Sigmoid colon (tissue), 7 donors: ENCODE data around the gene ATXN7L2. TPM values are rescaled to one million over a fixed set of nuclear protein-coding genes. Genes with fewer than 3 reads are reported as not detected.

ENCODE experiments used
- DNase-seq: peaks from one replicate; pipeline ENCODE4 v3.0.0-alpha.2; 2019
- H3K27ac ChIP-seq, 4 donors: fragments of 200-600 bp; sonication (generic); one replicate each; pipeline ENCODE4 v1.5.1; 2016 to 2019; ENCODE audit warnings: mild to moderate bottlenecking in 1 of 4
- H3K27me3 ChIP-seq, 3 donors: fragments of 200-600 bp; sonication (generic); one replicate each; pipeline ENCODE4 v1.5.1; 2019; ENCODE audit warnings: mild to moderate bottlenecking in 1 of 3
- H3K36me3 ChIP-seq, 4 donors: fragments of 200-600 bp; sonication (generic); one replicate each; pipeline ENCODE4 v1.5.1; 2016 to 2019
- H3K4me1 ChIP-seq, 4 donors: fragments of 200-600 bp; sonication (generic); one replicate each; pipeline ENCODE4 v1.5.1; 2017 to 2019
- H3K4me3 ChIP-seq, 4 donors: fragments of 200-600 bp; sonication (generic); one replicate each; pipeline ENCODE4 v1.5.1; 2017 to 2019; ENCODE audit warnings: mild to moderate bottlenecking in 2 of 4, moderate library complexity in 1 of 4
- H3K9me3 ChIP-seq, 4 donors: fragments of 200-600 bp in 3 of 4; sonication (generic) in 3 of 4; one replicate each; pipeline versions ENCODE4 v1.5.1 to v1.6.1; 2013 to 2019
- CTCF ChIP-seq, 4 experiments: fragments of 450-650 bp in 3 of 4; fragments of 200-600 bp in 1 of 4; IDR thresholded peaks; one replicate each; pipeline ENCODE4 v1.5.1; 2016 to 2019; ENCODE audit warnings: antibody characterized with exemption in 4 of 4, mild to moderate bottlenecking in 3 of 4, moderate library complexity in 2 of 4
- EP300 ChIP-seq, 4 donors: sonication (generic); formaldehyde crosslinking; IDR thresholded peaks; one replicate each; pipeline ENCODE4 v1.6.1; 2017; ENCODE audit warnings: antibody characterized with exemption in 4 of 4
- POLR2A ChIP-seq, 2 donors: fragments of 450-650 bp; IDR thresholded peaks; one replicate each; pipeline ENCODE4 v1.6.1; 2016; ENCODE audit warnings: antibody characterized with exemption in 2 of 2, mild to moderate bottlenecking in 2 of 2, moderate library complexity in 2 of 2
- POLR2AphosphoS5 ChIP-seq, 4 donors: sonication (generic); formaldehyde crosslinking; IDR thresholded peaks; one replicate each; pipeline ENCODE4 v1.6.1; 2017; ENCODE audit warnings: antibody characterized with exemption in 4 of 4
- WGBS, 2 donors: extraction: QIAGEN DNeasy Blood & Tissue Kit; methylation state at CpG; one replicate each; pipeline ENCODE4 v1.1.7; 2013; 5-methylcytosine and 5-hydroxymethylcytosine counted together
- intact Hi-C: fragments of 100-400 bp; cut with DNase I; formaldehyde crosslinking; loops from one replicate; pipeline ENCODE4 v1.15.1; 2023
- polyA plus RNA-seq, 3 donors: library from polyadenylated mRNA; stranded (reverse); fragments of 200-250 nt; gene quantifications; one replicate each; pipeline ENCODE4 v1.2.3, GENCODE V29; 2013
- total RNA-seq, 4 donors: library from RNA; depleted of rRNA; stranded (reverse); fragments of >200 nt; gene quantifications; one replicate each; pipeline ENCODE4 v1.1.0, GENCODE V29; 2016
- donor health status: healthy with polysubstance abuse.
- donor health status: Bipolar disorder and iron deficiency.
- donor health status: healthy.

The ATXN7L2 gene
- total and polyA plus RNA-seq, 7 donors: 1.8 to 12.2 (median 2.5) TPM

- no peaks in the 10 kb centered on the region for H3K36me3 ChIP-seq
- intact Hi-C loops: no loop called here
- no peak for TF ChIP-seq POLR2A (IDR thresholded peaks at IDR 0.05)
- no peak for TF ChIP-seq EP300 (IDR thresholded peaks at IDR 0.05)
- no peak for TF ChIP-seq POLR2AphosphoS5 (IDR thresholded peaks at IDR 0.05)
- TF ChIP-seq CTCF (IDR thresholded peaks at IDR 0.05): no peak
- no peak overlapping the region for H3K27ac ChIP-seq
- H3K27me3 ChIP-seq: no peaks in the 10 kb centered on the region
- no peak for DNase-seq
- H3K4me3 ChIP-seq: no peak overlapping the region
- H3K9me3 ChIP-seq: no peaks in the 10 kb centered on the region
- 32 to 76% methylated on average over 1 of the region's 1 CpG for WGBS, 2 donors
- peaks cover 0 to 48% (median 43%) of the 10 kb centered on the region in 4 donors for H3K4me1 ChIP-seq
These were observed 21.3 kb downstream of the ATXN7L2 start for GRCh38 chr1:109504974-109505373.

GRCh38 chr1:109508001-109508872 is 24.5 kb downstream of the ATXN7L2 start:
- peak overlapping the region in 2 of 4 donors; percentile 66 to 80 for H3K27ac ChIP-seq
- WGBS, 2 donors: 94% methylated on average over 25 of the region's 25 CpGs
- TF ChIP-seq EP300 (IDR thresholded peaks at IDR 0.05) (no peak), POLR2A (IDR thresholded peaks at IDR 0.05) (no peak), CTCF (IDR thresholded peaks at IDR 0.05) (no peak)
- intact Hi-C loops: no loop called here
- DNase-seq: peak; percentile 54
- peak overlapping the region; percentile 48 to 97 (median 86) for H3K4me3 ChIP-seq
- no peaks in the 10 kb centered on the region for H3K27me3 ChIP-seq
- H3K9me3 ChIP-seq: no peaks in the 10 kb centered on the region
- H3K4me1 ChIP-seq: peaks cover 0 to 30% (median 27%) of the 10 kb centered on the region in 4 donors
- no peaks in the 10 kb centered on the region for H3K36me3 ChIP-seq

- WGBS, 2 donors: 61 to 82% methylated on average over 7 of the region's 7 CpGs
- Histone ChIP-seq H3K4me3 (peak overlapping the region; percentile 48 to 97 (median 86)), H3K4me1 (peaks cover 0 to 31% (median 28%) of the 10 kb centered on the region in 4 donors), H3K36me3 (no peaks in the 10 kb centered on the region), H3K27me3 (no peaks in the 10 kb centered on the region), H3K9me3 (no peaks in the 10 kb centered on the region), H3K27ac (peak overlapping the region in 3 of 4 donors; percentile 66 to 80 (median 76))
- no peak for DNase-seq
- TF ChIP-seq CTCF (IDR thresholded peaks at IDR 0.05) (no peak), EP300 (IDR thresholded peaks at IDR 0.05) (no peak), POLR2A (IDR thresholded peaks at IDR 0.05) (no peak), POLR2AphosphoS5 (IDR thresholded peaks at IDR 0.05) (no peak)
- intact Hi-C loops: no loop called here
These were observed 25.1 kb downstream of the ATXN7L2 start for GRCh38 chr1:109508873-109509175.

- Histone ChIP-seq H3K4me1 (peaks cover 0 to 31% (median 28%) of the 10 kb centered on the region in 4 donors), H3K9me3 (no peaks in the 10 kb centered on the region), H3K36me3 (no peaks in the 10 kb centered on the region), H3K4me3 (peak within 1 kb of the TSS; percentile 48 to 97 (median 86)), H3K27me3 (no peaks in the 10 kb centered on the region), H3K27ac (peak within 1 kb of the TSS; percentile 59 to 80 (median 71))
- WGBS, 2 donors: 1% methylated on average over 100 of the region's 100 CpGs
- no peak for TF ChIP-seq CTCF (IDR thresholded peaks at IDR 0.05)
- no peak for TF ChIP-seq POLR2AphosphoS5 (IDR thresholded peaks at IDR 0.05)
- no peak for TF ChIP-seq EP300 (IDR thresholded peaks at IDR 0.05)
- TF ChIP-seq POLR2A (IDR thresholded peaks at IDR 0.05): no peak
- peak; percentile 80 for DNase-seq
- intact Hi-C loops: no loop called here
These were observed 25.8 kb downstream of the ATXN7L2 start, which contains the start of gene AMIGO1 for GRCh38 chr1:109509176-109510134. AMIGO1 (minus strand) TSS chr1:109509727; CDS start chr1:109508912, 815 bp downstream.
